ENCODE measurements around the gene USP1.

Gene USP1

DNA sequence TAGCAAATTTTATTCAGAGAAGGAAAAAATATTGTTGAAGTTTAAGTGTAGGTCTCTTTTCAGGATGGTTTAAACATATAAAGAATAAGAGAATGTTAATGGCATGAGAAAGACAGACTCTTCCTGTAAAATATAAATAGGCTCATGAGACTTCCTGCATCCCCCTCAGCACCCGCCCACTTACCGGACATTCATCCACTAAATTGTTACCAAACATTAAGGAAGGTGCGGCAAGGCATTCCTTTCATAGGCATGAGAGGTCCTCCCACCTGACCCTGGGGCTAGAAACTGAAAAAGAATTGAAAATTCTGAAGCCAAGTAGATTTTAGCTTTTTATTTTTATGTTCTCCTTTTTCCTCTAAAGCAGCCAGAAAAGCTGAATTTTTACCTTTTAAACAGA, 10.6 kb upstream of the USP1 start:
- no peak for DNase-seq (ENCODE audit: low read depth)

DNA sequence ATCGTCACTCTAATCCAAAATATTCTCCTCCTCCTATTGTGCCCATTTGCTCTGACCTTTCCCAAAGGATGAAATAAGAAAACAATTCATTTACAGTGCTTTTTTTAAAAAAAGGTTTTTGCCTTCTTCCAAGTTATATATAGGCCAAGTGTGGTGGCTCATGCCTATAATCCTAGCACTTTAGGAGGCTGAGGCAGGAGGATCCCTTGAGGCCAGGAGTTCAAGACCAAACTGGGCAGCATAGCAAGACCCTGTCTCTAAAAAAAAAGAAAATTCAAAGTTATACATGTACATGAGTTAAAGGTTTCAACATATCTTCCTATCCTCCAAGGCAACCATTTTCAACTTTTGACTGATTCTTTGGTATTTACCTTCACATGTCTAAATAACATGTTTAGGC, 10.1 kb upstream of the USP1 start:
- DNase-seq (ENCODE audit: low read depth), result no peak

DNA sequence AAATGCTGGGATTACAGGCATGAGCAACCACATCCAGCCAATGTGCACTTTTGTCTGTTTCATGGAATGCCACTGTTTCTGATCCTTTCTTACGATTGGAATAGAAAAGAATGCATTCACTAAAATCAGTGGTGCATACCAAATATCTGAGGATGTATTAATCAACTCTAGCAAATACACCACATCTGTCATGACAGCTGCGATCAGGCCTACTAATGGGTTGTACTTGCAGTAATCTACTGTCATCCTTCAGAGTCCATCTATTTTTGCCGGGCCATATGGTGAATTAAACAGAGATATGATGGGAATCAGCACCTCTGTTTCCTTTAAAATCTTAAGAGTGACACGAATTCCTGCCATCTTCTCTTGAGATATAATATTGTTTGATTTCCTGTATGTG, 8.5 kb upstream of the USP1 start:
- no peak for DNase-seq (ENCODE audit: low read depth)

DNA sequence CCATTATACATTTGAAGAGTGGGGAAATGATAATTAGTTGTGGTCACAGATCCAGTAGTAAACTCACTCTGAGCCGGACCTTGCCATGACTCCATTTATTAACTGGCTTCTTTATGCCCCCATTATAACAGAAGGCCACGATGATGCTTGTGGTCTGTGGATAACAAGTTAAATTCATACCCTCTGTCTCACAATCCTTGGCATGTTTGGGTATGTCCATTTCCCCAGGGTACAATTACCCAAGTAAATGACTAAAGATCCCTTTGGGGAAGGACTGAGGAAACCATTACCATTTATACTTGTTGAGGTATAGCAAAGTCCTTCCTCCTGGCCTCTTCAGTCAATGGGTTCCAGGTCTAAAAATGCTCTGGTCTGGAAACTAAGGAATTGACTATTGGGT, 7.3 kb upstream of the USP1 start:
- no peak for DNase-seq (ENCODE audit: low read depth)

DNA sequence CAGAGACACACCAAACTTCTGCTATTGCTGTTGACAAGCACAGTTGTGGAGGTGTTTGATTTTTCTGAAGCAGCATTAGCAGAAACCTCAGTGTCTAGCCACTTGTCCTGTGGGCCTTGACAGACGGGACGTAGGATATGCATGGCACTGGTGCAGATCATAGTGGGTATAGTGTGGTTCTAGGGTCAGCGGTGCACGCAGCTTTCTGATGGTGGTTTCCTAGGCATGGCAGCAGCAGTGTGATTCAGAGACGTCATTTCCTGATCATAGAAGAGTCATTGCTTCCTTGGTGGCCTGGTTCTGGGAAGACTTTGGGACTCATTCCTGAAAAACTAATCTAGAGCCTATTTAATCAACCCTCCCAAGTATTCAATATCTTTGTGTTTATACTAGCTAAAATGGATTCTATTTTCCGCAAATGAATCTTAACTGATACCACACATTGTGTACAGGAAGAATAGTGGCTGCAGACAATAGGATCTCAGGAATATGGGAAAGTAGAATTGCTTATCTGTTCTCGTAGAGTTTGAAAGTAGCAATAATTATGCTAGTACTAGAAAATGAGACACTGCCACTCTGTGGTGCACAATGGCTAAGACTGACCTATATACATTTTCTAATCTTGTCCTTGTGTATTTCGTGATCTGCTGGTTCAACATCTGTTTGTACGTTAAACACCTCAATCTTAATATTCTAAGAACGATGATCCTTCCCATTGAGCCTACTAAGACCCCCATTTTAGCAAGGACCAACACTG, 2.8 kb upstream of the USP1 start:
- no peak for DNase-seq (ENCODE audit: low read depth)

DNA sequence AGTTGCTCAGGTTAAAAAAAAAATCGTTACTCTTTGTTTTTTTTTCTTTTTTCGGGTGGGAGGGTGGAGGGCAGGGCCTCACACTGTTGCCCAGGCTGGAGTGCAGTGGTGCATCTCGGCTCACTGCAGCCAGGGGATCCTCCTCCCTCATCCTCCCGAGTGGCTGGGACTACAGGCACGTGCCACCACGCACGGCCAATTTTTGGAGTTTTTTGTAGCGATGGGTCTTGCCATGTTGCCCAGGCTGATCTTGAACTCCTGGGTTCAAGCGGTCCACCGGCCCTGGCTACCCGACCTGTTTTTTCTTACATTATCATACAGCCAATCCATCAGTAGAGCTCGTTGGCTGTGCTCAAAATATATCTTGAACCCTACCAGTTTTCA, 2.2 kb upstream of the USP1 start:
- no peak for DNase-seq (ENCODE audit: low read depth)

DNA sequence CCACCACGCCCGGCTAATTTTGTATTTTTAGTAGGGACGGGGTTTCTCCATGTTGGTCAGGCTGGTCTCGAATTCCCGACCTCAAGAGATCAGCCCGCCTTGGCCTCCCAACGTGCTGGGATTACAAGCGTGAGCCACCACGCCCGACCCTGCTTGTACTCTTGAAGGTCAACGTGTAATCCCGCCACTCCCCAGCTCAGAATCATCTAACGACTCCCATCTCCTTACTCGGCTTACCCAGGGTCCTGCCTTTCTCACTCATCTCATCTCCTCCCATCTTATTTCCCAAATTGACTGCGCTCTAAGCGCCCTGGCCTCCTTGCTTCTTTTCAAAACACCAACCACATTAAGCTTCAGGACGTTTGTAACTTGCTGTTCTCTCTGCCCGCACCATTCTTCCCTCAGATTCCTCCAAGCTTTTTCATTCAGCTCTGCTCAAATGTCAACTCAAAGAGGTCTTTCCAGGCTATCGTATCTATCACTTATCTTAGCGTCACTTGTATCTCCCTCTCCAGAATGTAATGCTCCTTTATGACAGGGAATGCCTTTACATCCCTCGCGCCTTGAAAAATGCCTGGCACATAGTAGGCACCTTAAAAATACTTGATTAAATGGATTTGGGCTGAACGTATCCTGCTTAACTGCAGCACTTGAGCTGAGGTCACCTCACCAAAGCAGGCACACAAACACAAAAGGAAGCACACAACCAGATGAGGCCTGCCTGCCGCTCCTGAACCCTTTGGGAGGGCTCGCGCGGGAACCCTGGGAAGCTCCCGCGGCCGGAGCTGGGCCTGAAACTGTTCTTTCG, 1.4 kb upstream of the USP1 start:
- no peak for DNase-seq (ENCODE audit: low read depth)

DNA sequence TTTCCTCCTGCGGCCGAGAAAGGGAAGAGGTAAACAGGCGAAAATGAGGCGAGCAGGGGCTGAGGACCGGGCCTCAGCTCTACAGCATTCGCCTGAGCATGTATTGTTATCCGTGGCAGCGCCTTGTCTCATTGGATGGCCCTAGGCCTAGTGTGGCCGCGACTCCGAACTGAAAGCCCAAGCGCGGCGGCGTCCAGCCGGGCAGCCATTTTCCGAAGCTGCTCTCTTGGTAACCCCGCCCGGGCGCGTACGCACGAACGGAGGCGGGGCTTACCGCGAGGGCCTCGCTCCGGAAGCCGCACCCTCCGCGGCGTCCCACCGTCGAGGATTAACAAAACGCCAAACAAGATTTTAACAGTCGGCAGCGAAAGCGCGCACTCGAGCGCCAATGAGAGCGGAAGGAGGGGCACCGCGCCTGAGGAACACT, 797 bp upstream of the USP1 start:
- peak; percentile 94 for DNase-seq (ENCODE audit: low read depth)

DNA sequence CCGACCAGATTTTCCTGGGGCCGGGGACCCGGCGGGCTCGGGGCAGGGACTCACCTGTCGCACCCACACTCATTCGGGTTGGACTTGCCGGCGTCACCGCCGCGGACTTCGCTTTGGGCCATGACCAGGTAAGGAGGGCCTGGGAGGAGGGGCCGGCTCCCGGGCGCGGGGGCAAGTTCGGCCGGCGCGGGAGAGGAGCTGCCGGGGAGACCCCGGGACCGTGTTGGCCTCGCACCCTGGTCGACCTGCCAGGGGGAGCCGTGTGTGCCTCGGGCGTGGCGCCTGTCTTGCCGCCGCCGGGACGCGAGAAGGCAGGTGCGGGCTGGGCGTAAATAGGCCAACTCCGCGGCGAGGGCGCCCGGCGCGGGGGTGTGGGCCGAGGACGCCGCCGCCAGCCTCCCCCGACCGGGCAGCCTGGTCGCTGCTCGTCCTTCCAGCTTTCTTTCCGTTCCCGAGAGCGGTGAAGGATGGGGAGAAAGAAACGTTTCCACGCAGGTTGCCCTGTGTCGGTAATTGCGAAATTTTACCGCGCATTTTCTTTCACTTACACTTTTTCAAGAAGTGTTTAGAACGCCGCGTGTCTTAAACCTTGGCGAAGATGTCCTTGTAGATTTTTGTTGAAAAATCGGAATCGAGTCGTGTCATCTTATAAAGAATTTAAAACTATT, 558 bp downstream of the USP1 start:
- DNase-seq (ENCODE audit: low read depth), result no peak

DNA sequence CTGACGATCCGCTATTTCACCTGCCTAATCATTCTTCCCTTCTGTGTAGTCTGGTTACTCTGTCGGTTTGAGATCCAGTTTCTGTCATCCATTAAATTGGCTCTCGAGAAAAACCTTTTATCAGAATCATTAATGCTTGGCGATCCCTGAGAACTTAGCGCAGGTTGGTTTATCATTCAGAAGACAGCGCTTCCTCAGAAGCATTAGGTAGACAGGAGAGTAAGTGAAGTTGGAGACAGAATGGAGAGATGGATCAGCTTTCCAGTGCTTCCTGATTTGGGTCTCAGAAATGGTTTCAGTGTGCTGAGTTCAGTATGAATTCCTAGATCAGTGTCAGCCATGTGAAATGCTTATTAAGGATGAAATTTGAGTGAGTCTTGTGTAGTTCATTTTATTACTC, 1.3 kb downstream of the USP1 start:
- DNase-seq (ENCODE audit: low read depth), result no peak

DNA sequence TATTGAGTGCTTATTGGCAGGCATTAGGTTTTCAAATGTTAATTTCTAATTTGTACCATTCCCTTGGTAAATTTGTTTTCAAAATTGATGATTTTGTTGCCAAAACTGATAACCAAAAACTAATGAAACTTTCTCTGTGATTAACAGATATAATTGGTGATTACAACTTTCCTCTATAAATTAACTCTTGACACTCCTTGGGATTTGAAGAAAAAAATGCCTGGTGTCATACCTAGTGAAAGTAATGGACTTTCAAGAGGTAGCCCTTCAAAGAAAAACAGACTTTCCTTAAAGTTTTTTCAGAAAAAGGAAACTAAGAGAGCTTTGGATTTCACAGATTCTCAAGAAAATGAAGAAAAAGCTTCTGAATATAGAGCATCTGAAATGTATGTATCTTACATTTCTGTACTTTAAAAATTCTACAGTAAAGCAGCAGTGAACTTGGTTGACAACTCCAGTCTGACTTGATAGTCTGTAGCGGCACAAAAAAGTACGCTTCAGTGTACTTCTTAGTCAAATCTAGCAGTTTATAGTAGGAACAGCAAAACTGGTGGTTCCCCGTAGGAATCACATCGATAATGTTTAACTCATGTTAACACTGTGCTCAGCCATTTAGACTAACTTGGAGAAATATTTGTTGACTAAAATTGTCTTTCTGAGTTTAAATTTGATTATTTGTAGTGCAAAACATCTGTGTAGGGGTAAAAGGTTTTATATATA, 3.0 kb downstream of the USP1 start:
- no peak for DNase-seq (ENCODE audit: low read depth)

DNA sequence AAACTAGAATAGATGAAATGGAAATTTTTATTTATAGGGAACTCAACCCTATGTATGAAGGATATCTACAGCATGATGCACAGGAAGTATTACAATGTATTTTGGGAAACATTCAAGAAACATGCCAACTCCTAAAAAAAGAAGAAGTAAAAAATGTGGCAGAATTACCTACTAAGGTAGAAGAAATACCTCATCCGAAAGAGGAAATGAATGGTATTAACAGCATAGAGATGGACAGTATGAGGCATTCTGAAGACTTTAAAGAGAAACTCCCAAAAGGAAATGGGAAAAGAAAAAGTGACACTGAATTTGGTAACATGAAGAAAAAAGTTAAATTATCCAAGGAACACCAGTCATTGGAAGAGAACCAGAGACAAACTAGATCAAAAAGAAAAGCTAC, 7.9 kb downstream of the USP1 start:
- DNase-seq (ENCODE audit: low read depth), result no peak

DNA sequence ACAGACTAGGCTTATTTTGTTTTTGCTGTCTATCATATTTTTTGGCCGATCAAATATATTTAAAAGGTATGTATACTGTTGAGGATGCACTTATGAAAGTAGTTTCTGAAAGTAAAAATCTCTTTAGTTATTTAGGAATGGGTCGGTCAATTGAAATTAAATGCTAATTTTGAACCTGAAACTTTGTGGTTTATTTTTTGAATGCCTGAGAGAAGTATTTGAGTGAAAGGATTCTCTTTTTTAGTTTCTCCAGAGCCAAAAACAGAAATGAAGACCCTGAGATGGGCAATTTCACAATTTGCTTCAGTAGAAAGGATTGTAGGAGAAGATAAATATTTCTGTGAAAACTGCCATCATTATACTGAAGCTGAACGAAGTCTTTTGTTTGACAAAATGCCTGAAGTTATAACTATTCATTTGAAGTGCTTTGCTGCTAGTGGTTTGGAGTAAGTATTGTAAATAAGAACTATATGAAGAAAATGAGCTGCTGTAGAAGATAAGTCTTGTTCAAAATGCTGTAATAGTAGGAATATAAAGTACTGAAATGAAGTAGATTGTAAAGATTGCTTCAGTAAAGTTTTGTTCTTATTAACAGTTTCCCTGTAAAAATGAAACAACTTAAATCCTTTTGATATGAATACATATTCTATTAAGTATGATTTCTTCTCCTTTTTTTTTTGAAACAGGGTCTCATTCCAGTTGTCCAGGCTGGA, 11.5 kb downstream of the USP1 start:
- DNase-seq (ENCODE audit: low read depth), result no peak

DNA sequence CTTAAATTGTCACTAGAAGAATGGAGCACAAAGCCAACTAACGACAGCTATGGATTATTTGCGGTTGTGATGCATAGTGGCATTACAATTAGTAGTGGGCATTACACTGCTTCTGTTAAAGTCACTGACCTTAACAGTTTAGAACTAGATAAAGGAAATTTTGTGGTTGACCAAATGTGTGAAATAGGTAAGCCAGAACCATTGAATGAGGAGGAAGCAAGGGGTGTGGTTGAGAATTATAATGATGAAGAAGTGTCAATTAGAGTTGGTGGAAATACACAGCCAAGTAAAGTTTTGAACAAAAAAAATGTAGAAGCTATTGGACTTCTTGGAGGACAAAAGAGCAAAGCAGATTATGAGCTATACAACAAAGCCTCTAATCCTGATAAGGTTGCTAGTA, 13.5 kb downstream of the USP1 start:
- no peak for DNase-seq (ENCODE audit: low read depth)

DNA sequence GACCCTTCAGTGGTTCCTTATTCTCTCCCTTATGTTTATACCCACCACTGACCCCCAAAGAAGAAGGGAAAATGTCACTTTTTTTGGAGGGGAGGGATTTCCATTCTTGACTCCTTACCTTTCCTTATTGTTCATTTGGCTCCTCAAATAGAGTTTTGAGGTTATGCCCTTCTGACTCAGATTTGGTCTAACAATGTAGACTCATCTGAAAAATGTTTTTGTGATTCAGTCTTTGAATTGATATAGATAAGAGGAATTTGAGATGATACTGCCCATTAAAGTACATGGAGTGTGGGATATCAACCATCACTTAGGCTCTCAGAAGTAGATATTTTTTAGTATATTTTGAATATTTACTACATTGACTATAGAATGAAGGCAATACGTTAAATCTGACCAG, 16.1 kb downstream of the USP1 start:
- DNase-seq (ENCODE audit: low read depth), result no peak

DNA sequence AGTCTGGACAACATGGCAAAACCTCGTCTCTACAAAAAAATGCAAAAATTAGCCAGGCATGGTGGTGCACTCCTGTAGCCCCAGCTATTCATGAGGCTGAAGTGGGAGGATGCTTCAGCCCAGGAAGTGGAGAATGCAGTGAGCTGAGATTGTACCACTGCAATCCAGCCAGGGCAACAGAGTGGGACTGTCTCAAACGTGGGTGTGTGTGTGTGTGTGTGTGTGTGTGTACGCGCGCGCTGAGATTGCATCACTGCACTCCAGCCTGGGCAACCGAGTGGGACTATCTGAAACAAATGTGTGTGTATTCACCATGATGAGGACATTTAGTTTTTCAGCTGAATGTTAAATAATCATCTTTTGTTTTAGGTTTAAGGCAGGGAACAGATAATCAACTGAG, 21.1 kb downstream of the USP1 start:
- no peak for DNase-seq (ENCODE audit: low read depth)

DNA sequence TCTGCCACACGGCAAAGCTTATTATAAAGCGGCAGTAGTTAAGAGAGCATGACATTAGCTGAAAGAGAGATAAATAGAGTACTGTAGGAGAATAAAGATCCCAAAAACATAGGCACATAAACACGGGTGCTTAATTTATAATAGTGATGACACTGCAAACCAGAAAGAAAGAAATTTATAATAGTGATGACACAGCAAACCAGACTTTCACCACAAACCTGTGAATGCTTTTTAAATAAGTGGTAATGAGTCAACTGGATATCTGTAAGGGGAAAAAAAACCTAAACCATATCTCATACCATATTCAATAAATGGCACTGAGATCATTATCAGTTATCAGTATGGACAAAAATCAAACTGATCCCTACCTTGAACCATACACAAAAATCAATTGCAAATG, 25.5 kb downstream of the USP1 start:
- no peak for DNase-seq (ENCODE audit: low read depth)

DNA sequence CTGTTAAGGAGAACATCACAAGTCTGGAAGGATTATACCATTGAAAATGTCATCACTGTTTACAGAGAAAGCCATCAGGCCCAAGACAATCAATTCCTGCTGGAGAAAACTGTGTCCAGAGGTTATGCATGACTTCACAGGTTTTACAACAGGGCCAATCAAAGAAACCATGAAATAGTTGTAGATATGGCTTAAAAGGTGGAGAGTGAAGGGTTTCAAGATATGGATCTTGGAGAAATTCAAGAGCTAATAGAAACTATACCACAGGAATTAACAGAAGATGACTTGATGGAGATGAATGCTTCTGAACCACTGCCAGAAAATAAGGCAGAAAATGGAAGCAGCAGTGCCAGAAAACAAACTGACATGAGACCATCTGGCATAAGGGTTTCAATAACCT, 30.2 kb downstream of the USP1 start:
- no peak for DNase-seq (ENCODE audit: low read depth)

DNA sequence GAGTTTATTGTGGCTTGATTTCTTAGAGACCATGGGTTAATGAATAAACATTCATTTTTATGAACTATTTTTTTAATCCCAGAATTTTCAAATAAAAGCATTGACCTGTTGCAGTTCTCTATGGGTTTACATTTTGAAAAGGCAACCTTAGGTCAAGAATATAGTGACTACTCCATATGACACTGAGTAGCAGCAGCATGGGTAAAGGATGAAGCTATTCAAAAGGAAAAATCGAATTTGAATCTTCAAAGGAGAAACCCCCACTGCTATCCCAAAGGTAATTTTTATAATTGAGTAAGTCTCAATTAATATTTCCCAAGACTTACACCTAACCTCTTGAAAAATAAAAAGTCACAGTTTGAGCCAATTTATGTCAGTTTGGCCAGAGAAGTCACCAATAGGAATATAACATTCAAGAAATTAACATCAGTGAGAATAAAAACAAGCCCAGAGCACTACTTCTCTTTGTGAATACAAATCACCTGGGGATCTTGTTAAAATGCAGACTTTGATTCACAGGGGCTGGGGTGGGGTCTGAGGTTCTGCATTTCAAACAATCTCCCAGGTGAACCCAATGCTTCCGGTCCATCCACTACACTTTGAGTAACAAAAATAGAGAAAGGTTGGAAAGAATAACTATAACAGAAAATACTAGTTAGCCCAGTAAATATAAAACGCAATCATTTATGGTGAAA, 39.8 kb downstream of the USP1 start:
- no peak for DNase-seq (ENCODE audit: low read depth)

DNA sequence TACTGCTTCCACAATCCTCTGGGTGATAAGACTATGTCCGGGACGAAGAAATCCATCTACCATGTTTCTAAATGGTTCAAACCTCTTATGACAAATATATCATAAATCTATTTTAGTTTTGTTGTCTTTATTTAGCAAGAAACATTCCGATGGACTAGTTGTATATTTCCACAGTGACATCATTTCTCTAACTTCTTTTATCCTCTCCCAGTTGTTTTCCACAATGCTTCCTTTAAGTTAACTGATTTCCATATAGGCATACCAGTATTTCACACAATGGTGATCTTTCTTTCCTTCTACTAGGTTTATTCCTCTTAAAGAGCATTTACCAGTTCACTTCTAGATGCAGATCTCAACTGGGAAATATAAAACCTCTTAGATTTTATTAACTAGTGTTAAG, 44.8 kb downstream of the USP1 start:
- no peak for DNase-seq (ENCODE audit: low read depth)

DNA sequence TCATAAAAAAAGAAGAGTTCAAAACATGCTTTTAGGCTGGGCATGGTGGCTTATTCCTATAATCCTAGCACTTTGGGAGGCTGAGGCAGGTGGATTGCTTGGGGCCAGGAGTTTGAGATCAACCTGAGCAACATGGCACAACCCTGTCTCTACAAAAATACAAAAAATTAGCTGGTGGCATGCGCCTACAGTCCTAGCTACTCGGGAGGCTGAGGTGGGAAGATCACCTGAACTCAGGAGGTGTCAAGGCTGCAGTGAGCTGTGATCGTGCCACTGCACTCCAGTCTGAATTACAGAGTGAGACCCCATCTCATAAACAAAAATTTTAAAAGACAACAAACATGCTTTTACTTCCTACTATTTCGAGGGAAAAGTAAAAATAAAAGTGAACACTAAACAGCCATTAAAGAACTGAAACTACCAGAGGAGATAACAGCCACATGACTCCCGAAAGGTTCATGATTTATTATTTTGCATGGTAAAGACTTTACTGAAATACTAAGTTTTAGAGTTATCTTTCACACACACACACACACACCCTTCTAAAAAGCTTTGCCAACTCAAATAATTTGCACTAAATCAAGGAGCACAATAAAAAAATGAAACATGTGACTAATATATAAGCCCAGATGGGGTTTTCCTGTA, 48.1 kb downstream of the USP1 start:
- DNase-seq (ENCODE audit: low read depth), result no peak

Measured in activated T-cell treated with anti-CD3 and anti-CD28 coated beads for 48 hours (primary cell).